ENCODE measurements around the gene DNAH3. TPM values are rescaled to one million over a fixed set of nuclear protein-coding genes. Genes with fewer than 3 reads are reported as not detected.

DNAH3 gene
- total RNA-seq, 6 experiments from 2014 or later, result not detected

DNA sequence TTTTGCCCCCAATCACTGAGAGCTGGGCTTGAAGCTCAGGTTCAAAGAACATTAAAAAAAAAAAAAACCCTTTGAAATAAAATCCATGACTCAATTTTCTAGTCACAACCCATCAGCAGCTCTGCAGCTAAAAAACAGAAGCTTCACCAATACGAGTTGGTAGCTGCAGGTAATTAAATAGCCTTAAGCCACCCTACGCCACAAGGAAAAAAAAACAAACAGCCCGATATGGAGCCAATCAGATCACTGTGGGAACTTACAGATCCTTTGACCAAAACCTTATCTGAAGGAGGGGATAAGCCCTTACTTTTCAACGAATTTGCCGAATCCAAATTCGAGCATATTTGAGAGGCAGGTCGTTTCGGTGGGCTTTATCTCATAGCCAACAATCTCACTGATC lies 69.3 kb downstream of the DNAH3 start:
- no peaks in the 10 kb centered on the region for H3K9me3 ChIP-seq
- DNase-seq, result no peak
- 58% methylated on average over 8 of the region's 8 CpGs for WGBS (ENCODE audit: insufficient coverage, low coverage, low lambda C conversion rate, missing lambda C conversion rate)
- H3K4me3 ChIP-seq, result no peak overlapping the region
- no peak for TF ChIP-seq CTCF (IDR thresholded peaks at IDR 0.05)
- no peak for TF ChIP-seq POLR2A (IDR thresholded peaks at IDR 0.05)
- no peak for ATAC-seq
- intact Hi-C loops (cut with DNase I), result loop anchor here in 1 of 2 donors (10.0 kb wide), 1 partner anchor 227 kb away; no protein-coding TSS in a partner anchor
- no peaks in the 10 kb centered on the region for H3K27me3 ChIP-seq
- H3K27ac ChIP-seq, result no peak overlapping the region
- H3K4me1 ChIP-seq, result no peaks in the 10 kb centered on the region
- H3K36me3 ChIP-seq, result no peaks in the 10 kb centered on the region

GRCh38 chr16:21078563-21078962 lies 72.1 kb downstream of the DNAH3 start:
- TF ChIP-seq CTCF (IDR thresholded peaks at IDR 0.05) (no peak), POLR2A (IDR thresholded peaks at IDR 0.05) (no peak)
- Histone ChIP-seq H3K9me3 (no peaks in the 10 kb centered on the region), H3K27me3 (no peaks in the 10 kb centered on the region), H3K4me3 (no peak overlapping the region), H3K4me1 (no peaks in the 10 kb centered on the region), H3K27ac (no peak overlapping the region), H3K36me3 (no peaks in the 10 kb centered on the region)
- no peak for DNase-seq
- ATAC-seq, result no peak
- intact Hi-C loops (cut with DNase I), result no loop called here

DNA sequence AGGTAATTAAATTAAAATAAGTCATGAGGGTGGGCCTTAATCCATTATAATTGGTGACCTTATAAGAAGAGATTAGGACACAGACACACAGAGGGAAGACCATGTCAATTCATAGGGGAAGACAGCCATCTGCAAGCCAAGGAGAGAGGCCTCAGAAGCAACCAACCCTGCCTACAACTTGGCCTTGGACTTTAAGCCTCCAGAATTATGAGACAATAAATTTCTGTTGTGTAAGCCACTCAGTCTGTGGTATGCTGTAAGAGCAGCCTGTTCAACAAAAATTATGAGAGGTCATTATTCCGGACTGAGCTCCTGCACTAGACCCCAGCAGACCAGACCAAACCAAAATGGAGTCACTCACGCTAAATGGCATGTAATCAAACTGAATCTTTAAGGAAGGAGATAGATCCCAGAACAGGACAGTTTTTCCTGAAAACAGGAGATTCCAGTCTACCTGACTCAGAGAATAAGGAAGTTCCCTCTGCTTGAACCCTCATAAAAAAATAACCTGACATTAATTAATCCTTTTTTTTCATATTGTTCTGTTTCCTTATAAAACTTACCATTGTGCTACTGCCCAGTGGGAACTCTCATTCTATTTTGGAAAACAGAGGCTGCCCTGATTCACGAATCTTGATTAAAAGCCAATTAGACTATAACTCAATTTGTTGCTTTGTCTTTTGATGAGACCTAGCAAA lies 74.3 kb downstream of the DNAH3 start:
- Histone ChIP-seq H3K4me3 (no peak overlapping the region), H3K27ac (no peak overlapping the region), H3K9me3 (no peaks in the 10 kb centered on the region), H3K27me3 (no peaks in the 10 kb centered on the region), H3K36me3 (no peaks in the 10 kb centered on the region), H3K4me1 (no peaks in the 10 kb centered on the region)
- intact Hi-C loops (cut with DNase I), result no loop called here
- no peak for TF ChIP-seq POLR2A (IDR thresholded peaks at IDR 0.05)
- TF ChIP-seq CTCF (IDR thresholded peaks at IDR 0.05), result no peak
- WGBS (ENCODE audit: insufficient coverage, low coverage, low lambda C conversion rate, missing lambda C conversion rate), result 68% methylated on average over 3 of the region's 3 CpGs
- DNase-seq (no peak), ATAC-seq (no peak)

- no peak for TF ChIP-seq POLR2A (IDR thresholded peaks at IDR 0.05)
- no peak for TF ChIP-seq CTCF (IDR thresholded peaks at IDR 0.05)
- Histone ChIP-seq H3K36me3 (no peaks in the 10 kb centered on the region), H3K27ac (no peak overlapping the region), H3K4me1 (no peaks in the 10 kb centered on the region), H3K9me3 (no peaks in the 10 kb centered on the region), H3K27me3 (no peaks in the 10 kb centered on the region), H3K4me3 (no peak overlapping the region)
- DNase-seq, result no peak
- 52% methylated on average over 7 of the region's 7 CpGs for WGBS (ENCODE audit: insufficient coverage, low coverage, low lambda C conversion rate, missing lambda C conversion rate)
- intact Hi-C loops (cut with DNase I), result no loop called here
- ATAC-seq, result no peak
Measured at GRCh38 chr16:21075252-21075651, 75.4 kb downstream of the DNAH3 start.

- TF ChIP-seq CTCF (IDR thresholded peaks at IDR 0.05) (no peak), POLR2A (IDR thresholded peaks at IDR 0.05) (no peak)
- H3K27me3 ChIP-seq, result no peaks in the 10 kb centered on the region
- H3K27ac ChIP-seq, result no peak overlapping the region
- no peak for ATAC-seq
- no peak overlapping the region for H3K4me3 ChIP-seq
- no peaks in the 10 kb centered on the region for H3K4me1 ChIP-seq
- no peak for DNase-seq
- H3K36me3 ChIP-seq, result no peaks in the 10 kb centered on the region
- WGBS (ENCODE audit: insufficient coverage, low coverage, low lambda C conversion rate, missing lambda C conversion rate), result no CpG with 5 or more reads among the region's 1 CpG
- no peaks in the 10 kb centered on the region for H3K9me3 ChIP-seq
- intact Hi-C loops (cut with DNase I), result no loop called here
Measured at GRCh38 chr16:21072976-21073375, 77.7 kb downstream of the DNAH3 start.
